Measurements from ENCODE around the gene THAP8. TPM values are rescaled to one million over a fixed set of nuclear protein-coding genes. Genes with fewer than 3 reads are reported as not detected.

The THAP8 gene
- total RNA-seq, 1 experiment from 2014 or later: 6.6 TPM

DNA sequence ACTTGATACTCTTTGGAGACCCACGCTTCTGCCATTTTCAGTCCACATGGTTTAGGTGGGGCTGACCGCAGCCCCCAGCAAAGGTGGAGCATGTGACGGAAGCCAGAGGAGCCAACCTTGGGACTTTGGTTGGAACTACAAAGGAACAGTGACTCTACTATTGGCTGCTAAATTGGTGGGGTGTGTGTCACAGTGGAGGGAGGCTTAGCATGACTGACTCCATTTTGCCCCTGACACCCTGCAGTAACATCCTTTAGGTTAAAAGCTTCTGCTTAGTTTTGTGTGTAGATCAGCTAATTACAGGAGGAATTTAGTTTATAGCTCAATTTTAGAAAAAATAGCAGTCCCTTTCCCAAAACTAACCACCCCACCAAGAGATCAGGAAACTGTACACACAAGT lies 52.5 kb downstream of the THAP8 start:
- POLR2A ChIA-PET: no interaction called here
- H3K4me3 Mint-ChIP-seq: no peak overlapping the region
- CTCF ChIA-PET: no interaction called here
- H3K27ac Mint-ChIP-seq: no peak overlapping the region
- TF ChIP-seq CREB1 (CRISPR knock-in tag; IDR thresholded peaks at IDR 0.05) (no peak), TEAD1 (CRISPR knock-in tag; IDR thresholded peaks at IDR 0.05) (no peak), E2F4 (CRISPR knock-in tag; IDR thresholded peaks at IDR 0.05; ENCODE audit: borderline replicate concordance, low read depth) (no peak), STAT6 (CRISPR knock-in tag; conservative IDR thresholded peaks at IDR 0.05; ENCODE audit: low read depth) (no peak), ZNF671 (CRISPR knock-in tag; IDR thresholded peaks at IDR 0.05) (no peak), SMAD3 (CRISPR knock-in tag; IDR thresholded peaks at IDR 0.05; ENCODE audit: borderline replicate concordance) (no peak), ATF1 (CRISPR knock-in tag; IDR thresholded peaks at IDR 0.05) (no peak), MYBL2 (CRISPR knock-in tag; IDR thresholded peaks at IDR 0.05) (no peak), SOX15 (CRISPR knock-in tag; IDR thresholded peaks at IDR 0.05) (no peak), ZNF121 (CRISPR knock-in tag; IDR thresholded peaks at IDR 0.05) (no peak), CBFB (CRISPR knock-in tag; IDR thresholded peaks at IDR 0.05; ENCODE audit: low read depth) (no peak), SP1 (CRISPR knock-in tag; conservative IDR thresholded peaks at IDR 0.05) (no peak), IRF2 (CRISPR knock-in tag; IDR thresholded peaks at IDR 0.05; ENCODE audit: borderline replicate concordance, low read depth) (no peak), NR3C1 (CRISPR knock-in tag; conservative IDR thresholded peaks at IDR 0.05; ENCODE audit: low read depth) (no peak), CREM (CRISPR knock-in tag; IDR thresholded peaks at IDR 0.05) (no peak)
- no peaks in the 10 kb centered on the region for H3K27me3 Mint-ChIP-seq (ENCODE audit: low read depth)
- no peaks in the 10 kb centered on the region for H3K9me3 Mint-ChIP-seq
- H3K36me3 Mint-ChIP-seq: peaks cover 20% of the 10 kb centered on the region
- DNase-seq (ENCODE audit: low spot score) (no peak), ATAC-seq (no peak)
- H3K4me1 Mint-ChIP-seq: peaks cover 1% of the 10 kb centered on the region

- Mint-ChIP-seq H3K4me3 (peak overlapping the region; percentile 86), H3K27me3 (ENCODE audit: low read depth) (no peaks in the 10 kb centered on the region; the same call in 1 of the 2 replicates), H3K9me3 (no peaks in the 10 kb centered on the region), H3K36me3 (peaks cover 3% of the 10 kb centered on the region), H3K27ac (no peak overlapping the region), H3K4me1 (peaks cover 14% of the 10 kb centered on the region)
- no peak for TF ChIP-seq ATF1 (CRISPR knock-in tag; IDR thresholded peaks at IDR 0.05)
- TF ChIP-seq GABPB1 (CRISPR knock-in tag; IDR thresholded peaks at IDR 0.05): no peak
- TF ChIP-seq ZNF263 (CRISPR knock-in tag; IDR thresholded peaks at IDR 0.05; ENCODE audit: low read depth): no peak
- no peak for TF ChIP-seq OVOL2 (CRISPR knock-in tag; IDR thresholded peaks at IDR 0.05; ENCODE audit: borderline replicate concordance)
- TF ChIP-seq, protein P1, sequence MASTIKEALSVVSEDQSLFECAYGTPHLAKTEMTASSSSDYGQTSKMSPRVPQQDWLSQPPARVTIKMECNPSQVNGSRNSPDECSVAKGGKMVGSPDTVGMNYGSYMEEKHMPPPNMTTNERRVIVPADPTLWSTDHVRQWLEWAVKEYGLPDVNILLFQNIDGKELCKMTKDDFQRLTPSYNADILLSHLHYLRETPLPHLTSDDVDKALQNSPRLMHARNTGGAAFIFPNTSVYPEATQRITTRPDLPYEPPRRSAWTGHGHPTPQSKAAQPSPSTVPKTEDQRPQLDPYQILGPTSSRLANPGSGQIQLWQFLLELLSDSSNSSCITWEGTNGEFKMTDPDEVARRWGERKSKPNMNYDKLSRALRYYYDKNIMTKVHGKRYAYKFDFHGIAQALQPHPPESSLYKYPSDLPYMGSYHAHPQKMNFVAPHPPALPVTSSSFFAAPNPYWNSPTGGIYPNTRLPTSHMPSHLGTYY (CRISPR knock-in tag; IDR thresholded peaks at IDR 0.05): no peak
- TF ChIP-seq, protein P2, sequence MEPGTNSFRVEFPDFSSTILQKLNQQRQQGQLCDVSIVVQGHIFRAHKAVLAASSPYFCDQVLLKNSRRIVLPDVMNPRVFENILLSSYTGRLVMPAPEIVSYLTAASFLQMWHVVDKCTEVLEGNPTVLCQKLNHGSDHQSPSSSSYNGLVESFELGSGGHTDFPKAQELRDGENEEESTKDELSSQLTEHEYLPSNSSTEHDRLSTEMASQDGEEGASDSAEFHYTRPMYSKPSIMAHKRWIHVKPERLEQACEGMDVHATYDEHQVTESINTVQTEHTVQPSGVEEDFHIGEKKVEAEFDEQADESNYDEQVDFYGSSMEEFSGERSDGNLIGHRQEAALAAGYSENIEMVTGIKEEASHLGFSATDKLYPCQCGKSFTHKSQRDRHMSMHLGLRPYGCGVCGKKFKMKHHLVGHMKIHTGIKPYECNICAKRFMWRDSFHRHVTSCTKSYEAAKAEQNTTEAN (CRISPR knock-in tag; IDR thresholded peaks at IDR 0.05): no peak
- no peak for TF ChIP-seq AFF4 (CRISPR knock-in tag; IDR thresholded peaks at IDR 0.05; ENCODE audit: borderline replicate concordance)
- TF ChIP-seq SP1 (CRISPR knock-in tag; conservative IDR thresholded peaks at IDR 0.05): no peak
- TF ChIP-seq, protein P3, sequence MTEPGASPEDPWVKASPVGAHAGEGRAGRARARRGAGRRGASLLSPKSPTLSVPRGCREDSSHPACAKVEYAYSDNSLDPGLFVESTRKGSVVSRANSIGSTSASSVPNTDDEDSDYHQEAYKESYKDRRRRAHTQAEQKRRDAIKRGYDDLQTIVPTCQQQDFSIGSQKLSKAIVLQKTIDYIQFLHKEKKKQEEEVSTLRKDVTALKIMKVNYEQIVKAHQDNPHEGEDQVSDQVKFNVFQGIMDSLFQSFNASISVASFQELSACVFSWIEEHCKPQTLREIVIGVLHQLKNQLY (CRISPR knock-in tag; IDR thresholded peaks at IDR 0.05): no peak
- no peak for TF ChIP-seq ETV6 (CRISPR knock-in tag; IDR thresholded peaks at IDR 0.05)
- DNase-seq (ENCODE audit: low spot score) (no peak), ATAC-seq (no peak)
- CTCF ChIA-PET: interaction anchor here (0.7 to 1.1 kb wide), 2 partner anchors 20 to 55 kb away, joined by 3 to 4 read pairs; no protein-coding TSS in a partner anchor
- POLR2A ChIA-PET: interaction anchor here (0.7 kb wide), 1 partner anchor 1650 kb away, joined by 3 read pairs; no protein-coding TSS in a partner anchor
Observed at GRCh38 chr19:35996777-35997176, 57.3 kb downstream of the THAP8 start.

All from WTC11 (cell line).